ENCODE measurements around the gene KCNH1. TPM values are rescaled to one million over a fixed set of nuclear protein-coding genes. Genes with fewer than 3 reads are reported as not detected.

Gene KCNH1
- total RNA-seq, 2 donors from 2014 or later = 0.32 to 0.33 TPM

GRCh38 chr1:210940081-210940617, 193.8 kb downstream of the KCNH1 start:
- no peak for DNase-seq (ENCODE audit: low spot score)
- intact Hi-C loops (cut with DNase I) = no loop called here

GRCh38 chr1:210938416-210938925, 195.5 kb downstream of the KCNH1 start:
- DNase-seq (ENCODE audit: low spot score) = no peak
- intact Hi-C loops (cut with DNase I) = no loop called here

DNA sequence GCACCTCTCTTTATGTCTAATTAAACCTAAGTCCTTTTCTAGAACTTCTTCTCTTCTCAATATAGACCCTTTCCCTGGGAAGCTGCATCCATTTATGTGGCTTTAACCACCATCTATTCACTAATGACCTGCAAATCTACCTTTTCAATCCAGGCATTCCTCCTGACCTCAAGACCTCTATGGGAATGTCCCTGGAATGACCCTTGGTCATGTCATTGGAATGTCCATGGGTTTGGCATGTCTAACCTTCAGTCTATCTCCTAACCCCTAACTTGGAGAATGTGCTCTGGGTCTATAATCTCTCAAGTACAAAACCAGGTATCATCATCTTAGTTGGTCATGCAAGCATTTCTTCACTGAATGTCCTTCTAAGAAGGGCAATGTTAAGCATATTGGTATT, 196.1 kb downstream of the KCNH1 start:
- no peak for DNase-seq (ENCODE audit: low spot score)
- intact Hi-C loops (cut with DNase I) = no loop called here

GRCh38 chr1:210935905-210936304, 198.0 kb downstream of the KCNH1 start:
- intact Hi-C loops (cut with DNase I) = no loop called here
- no peak for DNase-seq (ENCODE audit: low spot score)

- no peak for DNase-seq (ENCODE audit: low spot score)
- intact Hi-C loops (cut with DNase I) = no loop called here
These were observed 201.8 kb downstream of the KCNH1 start for GRCh38 chr1:210932104-210932503.

- no peak for DNase-seq (ENCODE audit: low spot score)
- intact Hi-C loops (cut with DNase I) = no loop called here
These were observed 211.3 kb downstream of the KCNH1 start for GRCh38 chr1:210922666-210923065.

GRCh38 chr1:210920716-210921694, 212.9 kb downstream of the KCNH1 start:
- intact Hi-C loops (cut with DNase I) = no loop called here
- no peak for DNase-seq (ENCODE audit: low spot score)

- intact Hi-C loops (cut with DNase I) = no loop called here
- DNase-seq (ENCODE audit: low spot score) = no peak
These were observed 213.7 kb downstream of the KCNH1 start for GRCh38 chr1:210920258-210920657.

GRCh38 chr1:210918893-210919292, 215.1 kb downstream of the KCNH1 start:
- DNase-seq (ENCODE audit: low spot score) = no peak
- intact Hi-C loops (cut with DNase I) = no loop called here

GRCh38 chr1:210917560-210918169, 216.3 kb downstream of the KCNH1 start:
- DNase-seq (ENCODE audit: low spot score) = no peak
- intact Hi-C loops (cut with DNase I) = no loop called here

DNA sequence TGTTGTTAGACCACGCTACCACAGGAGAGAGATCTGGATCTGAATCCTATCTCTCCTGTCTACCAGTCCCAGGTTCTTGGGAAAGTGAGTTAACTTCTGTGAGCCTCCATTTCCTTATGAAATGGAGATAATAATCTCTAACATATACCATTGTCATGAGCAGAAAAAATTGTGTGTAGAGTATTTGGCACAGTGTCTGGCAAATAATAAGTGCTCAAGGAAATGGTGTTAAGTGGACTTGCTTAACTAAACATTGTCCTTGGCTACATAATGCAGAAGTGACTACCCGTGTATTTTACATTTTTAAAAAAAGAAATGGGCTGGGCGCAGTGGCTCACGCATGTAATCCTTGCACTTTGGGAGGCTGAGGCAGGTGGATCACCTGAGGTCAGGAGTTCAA, 217.4 kb downstream of the KCNH1 start:
- intact Hi-C loops (cut with DNase I) = no loop called here
- DNase-seq (ENCODE audit: low spot score) = no peak

GRCh38 chr1:210915890-210916507, 217.9 kb downstream of the KCNH1 start:
- no peak for DNase-seq (ENCODE audit: low spot score)
- intact Hi-C loops (cut with DNase I) = no loop called here

DNA sequence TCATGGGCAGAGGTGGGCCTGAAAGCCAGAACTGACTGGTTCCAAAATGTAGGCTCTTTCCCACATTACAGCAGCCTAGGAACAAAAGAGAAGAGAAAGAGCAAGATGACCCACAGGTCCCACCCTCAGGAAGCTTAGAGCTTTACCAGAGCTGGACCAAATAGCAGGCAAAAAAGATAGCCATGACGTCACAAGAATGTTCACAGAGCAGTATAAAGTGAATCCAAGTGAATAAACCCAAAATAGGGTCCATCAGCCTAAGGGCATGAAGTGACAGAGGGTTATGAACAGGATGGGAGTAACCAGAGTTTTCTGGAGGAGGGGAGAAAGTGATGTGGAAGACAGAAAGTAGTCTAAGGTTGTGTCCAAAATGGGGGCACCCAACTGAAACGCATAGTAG, 221.2 kb downstream of the KCNH1 start:
- intact Hi-C loops (cut with DNase I) = no loop called here
- DNase-seq (ENCODE audit: low spot score) = no peak

- no peak for DNase-seq (ENCODE audit: low spot score)
- intact Hi-C loops (cut with DNase I) = no loop called here
These were observed 223.8 kb downstream of the KCNH1 start for GRCh38 chr1:210910020-210910575.

- intact Hi-C loops (cut with DNase I) = no loop called here
- DNase-seq (ENCODE audit: low spot score) = no peak
These were observed 225.2 kb downstream of the KCNH1 start for GRCh38 chr1:210908791-210909190.

DNA sequence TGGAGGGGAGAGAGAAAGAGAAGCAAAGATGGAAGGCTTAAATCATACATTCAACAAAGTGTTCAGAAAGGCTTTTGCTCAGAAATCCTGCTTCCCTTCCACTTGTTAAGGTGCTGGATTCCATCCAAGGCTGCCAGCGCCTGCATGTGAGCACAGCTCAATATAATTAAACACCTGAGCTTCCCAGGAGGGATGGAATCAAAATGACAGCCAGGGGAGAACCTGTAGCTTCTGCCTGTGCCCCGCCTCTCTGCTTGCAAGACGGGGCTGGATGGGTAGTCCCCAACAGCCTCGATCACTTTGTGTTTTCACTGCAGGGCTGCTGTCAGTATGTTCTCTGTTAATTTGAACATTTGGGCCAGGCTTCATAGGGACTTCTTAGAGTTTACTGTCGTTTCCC, 225.7 kb downstream of the KCNH1 start:
- no peak for DNase-seq (ENCODE audit: low spot score)
- intact Hi-C loops (cut with DNase I) = no loop called here

GRCh38 chr1:210907251-210907805, 226.6 kb downstream of the KCNH1 start:
- intact Hi-C loops (cut with DNase I) = no loop called here
- DNase-seq (ENCODE audit: low spot score) = no peak

DNA sequence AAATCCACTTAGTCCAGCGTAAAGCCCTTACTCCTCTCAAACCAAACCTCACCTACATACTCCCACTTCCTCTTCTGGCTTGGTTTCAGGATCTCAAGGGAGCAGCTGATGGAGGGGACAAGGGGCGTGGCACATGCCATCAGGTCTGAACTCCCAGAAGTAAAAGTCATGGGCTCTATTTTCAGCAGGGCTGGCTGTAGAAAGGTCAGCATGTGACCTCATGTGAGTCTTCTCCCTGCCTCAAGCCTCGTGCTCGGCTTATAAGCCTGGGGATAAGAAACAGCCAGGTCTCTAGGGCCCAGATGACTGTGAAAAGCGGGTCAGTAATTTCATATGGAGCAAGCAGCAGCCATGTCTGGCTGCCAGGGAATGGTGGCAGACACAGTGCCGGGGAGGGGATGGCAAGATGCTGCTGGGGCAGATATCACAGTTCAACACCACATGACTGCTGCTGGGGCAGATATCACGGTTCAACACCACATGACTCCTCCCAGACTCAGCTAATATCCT, 227.9 kb downstream of the KCNH1 start:
- intact Hi-C loops (cut with DNase I) = no loop called here
- no peak for DNase-seq (ENCODE audit: low spot score)

- DNase-seq (ENCODE audit: low spot score) = no peak
- intact Hi-C loops (cut with DNase I) = no loop called here
These were observed 228.5 kb downstream of the KCNH1 start for GRCh38 chr1:210905365-210905904.
